IPS-18a (cell line): ENCODE measurements around the gene TNIK.
A peak's percentile ranks its signal among the peaks of the same experiment; 100 is the strongest.

Experiments used
- H3K27ac ChIP-seq: one replicate; pipeline ENCODE4 v1.5.1; 2013; ENCODE audit warnings: low read length
- H3K27me3 ChIP-seq: one replicate; pipeline ENCODE4 v1.6.1; 2013; ENCODE audit warnings: mild to moderate bottlenecking, low read length; ENCODE audit not compliant: control insufficient read depth, insufficient read depth
- H3K36me3 ChIP-seq: one replicate; pipeline ENCODE4 v1.6.1; 2013; ENCODE audit warnings: low read depth, low read length; ENCODE audit not compliant: control insufficient read depth
- H3K4me1 ChIP-seq: one replicate; pipeline ENCODE4 v1.6.1; 2013; ENCODE audit warnings: low read depth, low read length; ENCODE audit not compliant: control insufficient read depth
- H3K4me3 ChIP-seq: one replicate; pipeline ENCODE4 v1.5.1; 2013; ENCODE audit warnings: low read length
- H3K9ac ChIP-seq: one replicate; pipeline ENCODE4 v1.6.1; 2013; ENCODE audit warnings: mild to moderate bottlenecking, low read length, moderate library complexity
- H3K9me3 ChIP-seq: one replicate; pipeline ENCODE4 v1.6.1; 2013; ENCODE audit warnings: low read depth, low read length; ENCODE audit not compliant: control insufficient read depth

TNIK gene

DNA sequence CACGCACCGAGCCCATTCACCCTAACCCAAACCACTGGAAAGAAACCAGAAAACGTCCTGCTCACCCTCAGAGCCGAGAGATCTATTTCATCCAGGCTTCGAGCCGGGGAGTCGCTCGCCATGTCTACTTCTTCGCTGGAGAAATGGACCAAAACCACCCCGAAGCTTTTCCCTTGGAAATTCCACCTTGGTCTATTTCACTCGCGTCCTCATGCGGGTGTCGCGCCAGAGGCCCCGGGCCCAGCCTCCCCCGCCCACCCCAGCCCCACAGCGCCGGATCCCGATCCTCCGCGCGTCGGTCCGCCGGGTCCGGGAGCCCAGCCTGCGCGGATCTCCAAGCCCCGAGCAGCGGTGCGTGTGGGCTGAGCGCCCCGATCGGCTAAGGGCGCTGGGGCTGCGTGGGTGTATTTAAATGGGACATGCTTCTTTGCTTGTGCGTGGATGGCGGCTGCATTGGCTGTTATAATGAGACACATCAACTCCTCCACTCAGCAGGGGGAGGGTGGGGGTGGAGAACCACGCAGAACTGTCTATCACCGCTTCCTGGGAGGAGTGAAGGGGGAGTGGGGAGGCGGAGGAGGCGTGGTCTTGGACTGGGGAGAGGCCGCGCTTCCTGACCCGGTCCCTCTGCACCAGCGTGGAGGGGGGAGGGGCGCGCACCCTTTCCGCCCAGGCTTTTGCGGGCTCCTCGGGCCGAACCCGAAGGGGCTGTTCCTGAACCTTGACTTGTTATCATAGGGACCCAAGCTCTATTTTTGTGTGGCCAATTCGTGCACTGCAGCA lies at the start of gene TNIK:
Gene TNIK (minus strand): TSS at position 464 of the 783 bp plus-strand sequence. CDS start 342 bp downstream, at position 122.
- Histone ChIP-seq H3K4me3 (peak within 1 kb of the TSS; percentile 87), H3K27ac (peak within 1 kb of the TSS; percentile 3), H3K4me1 (peaks cover 41% of the 10 kb centered on the region), H3K9me3 (no peaks in the 10 kb centered on the region), H3K27me3 (peaks cover 13% of the 10 kb centered on the region), H3K36me3 (no peaks in the 10 kb centered on the region), H3K9ac (peak within 1 kb of the TSS; percentile 75)

DNA sequence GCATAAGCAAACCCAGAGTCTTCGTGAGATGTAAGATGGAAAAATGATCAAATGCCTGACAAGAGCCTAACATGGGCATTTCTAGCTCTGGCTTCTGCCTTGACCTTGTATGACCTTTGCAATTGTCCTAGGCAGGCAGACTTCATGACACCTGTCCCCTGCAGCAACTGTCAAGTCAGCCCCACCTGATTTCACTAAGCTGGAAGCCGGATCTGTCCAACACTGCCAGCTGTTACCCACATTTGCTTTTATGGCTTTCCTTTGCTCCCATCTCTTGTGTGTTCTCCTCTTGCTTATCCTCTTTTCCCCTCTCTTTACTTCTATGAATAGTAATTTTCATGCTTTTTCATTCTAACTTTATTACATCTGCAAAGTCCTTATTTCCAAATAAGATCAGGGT lies 48.5 kb upstream of the TNIK start:
- Histone ChIP-seq H3K27me3 (no peaks in the 10 kb centered on the region), H3K27ac (no peak overlapping the region), H3K9ac (no peak overlapping the region), H3K9me3 (no peaks in the 10 kb centered on the region), H3K4me3 (no peak overlapping the region), H3K4me1 (no peaks in the 10 kb centered on the region), H3K36me3 (no peaks in the 10 kb centered on the region)

DNA sequence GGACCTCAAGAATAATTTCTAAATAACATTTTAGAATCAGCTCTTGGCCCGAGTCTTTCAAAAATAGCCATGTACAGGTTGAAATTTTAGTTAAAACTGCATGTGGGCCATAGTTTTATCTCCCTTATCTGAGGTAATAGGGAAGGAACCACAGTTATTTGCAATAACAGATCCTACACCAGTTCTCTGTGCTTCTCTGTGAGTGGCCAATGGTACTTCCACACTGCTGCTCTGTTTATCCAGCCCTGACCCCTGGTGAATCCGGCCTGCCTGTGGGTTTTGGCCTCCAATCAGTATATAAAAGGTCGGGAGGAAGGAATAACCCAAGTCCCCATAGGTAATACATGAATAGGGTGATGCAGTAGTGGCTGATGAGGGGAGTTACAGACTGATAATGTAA lies 48.0 kb upstream of the TNIK start:
- H3K4me1 ChIP-seq, result no peaks in the 10 kb centered on the region
- no peaks in the 10 kb centered on the region for H3K36me3 ChIP-seq
- no peak overlapping the region for H3K27ac ChIP-seq
- H3K9me3 ChIP-seq, result no peaks in the 10 kb centered on the region
- H3K9ac ChIP-seq, result no peak overlapping the region
- no peak overlapping the region for H3K4me3 ChIP-seq
- no peaks in the 10 kb centered on the region for H3K27me3 ChIP-seq

DNA sequence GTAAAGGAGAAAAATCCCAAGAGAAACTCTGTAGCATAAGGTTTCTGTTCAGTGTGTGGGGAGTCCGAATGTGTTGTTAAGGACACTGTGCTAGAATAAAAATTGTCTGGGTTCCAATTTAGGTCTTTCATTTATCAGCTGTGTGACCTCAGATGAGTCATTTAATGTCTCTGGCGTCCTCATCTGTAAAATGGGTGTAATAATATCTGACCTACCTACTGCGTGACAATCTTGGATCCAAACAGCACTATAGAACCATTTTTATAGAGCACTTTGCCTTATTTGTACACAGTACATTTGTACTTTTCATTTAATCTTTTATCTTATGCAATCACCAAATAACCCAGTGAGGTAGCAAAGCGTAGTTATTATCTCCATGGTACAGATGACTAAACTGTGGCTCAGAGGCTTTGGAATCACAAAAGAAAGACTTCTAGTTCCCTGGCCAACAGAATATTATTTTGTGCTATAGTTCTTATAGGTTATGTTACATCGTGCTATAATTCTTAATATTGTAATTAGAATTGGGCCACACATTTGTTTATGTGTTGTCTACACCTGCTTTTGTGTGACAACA lies 46.6 kb upstream of the TNIK start:
- no peak overlapping the region for H3K9ac ChIP-seq
- H3K4me3 ChIP-seq, result no peak overlapping the region
- H3K9me3 ChIP-seq, result no peaks in the 10 kb centered on the region
- H3K4me1 ChIP-seq, result no peaks in the 10 kb centered on the region
- no peaks in the 10 kb centered on the region for H3K27me3 ChIP-seq
- no peak overlapping the region for H3K27ac ChIP-seq
- no peaks in the 10 kb centered on the region for H3K36me3 ChIP-seq

DNA sequence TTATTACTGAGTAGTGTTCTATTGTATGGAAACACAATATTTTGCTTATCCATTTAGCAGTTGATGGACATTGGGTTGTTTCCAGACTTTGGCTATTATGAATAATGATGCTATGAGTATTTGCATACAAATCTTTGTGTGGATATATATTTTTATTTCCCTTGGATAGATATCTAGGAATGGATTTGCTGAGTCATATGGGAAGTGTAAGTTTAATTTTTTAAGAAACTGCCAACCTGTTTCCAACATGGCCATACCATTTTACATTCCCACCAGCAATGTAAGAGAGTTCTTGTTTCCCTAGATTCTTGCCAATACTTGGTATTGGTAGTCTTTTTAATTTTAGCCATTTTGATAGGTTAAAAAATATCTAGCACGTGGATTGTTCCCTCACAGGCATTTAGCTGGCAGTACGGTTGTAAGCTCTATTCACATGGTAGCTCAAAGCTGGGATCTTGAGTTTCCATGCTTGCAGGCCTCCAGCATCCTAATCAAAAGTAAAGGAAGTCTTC lies 45.7 kb upstream of the TNIK start:
- no peak overlapping the region for H3K27ac ChIP-seq
- H3K9me3 ChIP-seq, result no peaks in the 10 kb centered on the region
- H3K9ac ChIP-seq, result no peak overlapping the region
- no peak overlapping the region for H3K4me3 ChIP-seq
- H3K4me1 ChIP-seq, result no peaks in the 10 kb centered on the region
- H3K27me3 ChIP-seq, result no peaks in the 10 kb centered on the region
- no peaks in the 10 kb centered on the region for H3K36me3 ChIP-seq

DNA sequence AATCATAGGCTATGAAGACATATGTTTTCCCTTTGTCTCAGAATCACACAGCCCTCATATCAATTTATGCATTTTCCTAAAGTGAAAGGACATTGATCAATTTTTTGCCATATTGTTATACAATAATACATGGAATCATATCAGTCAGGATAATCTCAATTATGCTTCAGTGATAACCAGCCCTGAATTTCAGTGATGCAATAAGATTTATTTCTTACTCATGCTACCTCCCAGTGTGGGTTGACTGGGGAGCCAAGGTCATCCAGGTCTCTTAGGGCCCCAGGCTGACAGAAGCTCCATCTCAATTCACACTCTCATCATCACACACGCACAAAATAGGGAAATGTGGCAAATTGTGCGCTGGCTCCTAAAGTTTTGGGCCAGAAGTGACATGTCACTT lies 44.2 kb upstream of the TNIK start:
- no peaks in the 10 kb centered on the region for H3K27me3 ChIP-seq

DNA sequence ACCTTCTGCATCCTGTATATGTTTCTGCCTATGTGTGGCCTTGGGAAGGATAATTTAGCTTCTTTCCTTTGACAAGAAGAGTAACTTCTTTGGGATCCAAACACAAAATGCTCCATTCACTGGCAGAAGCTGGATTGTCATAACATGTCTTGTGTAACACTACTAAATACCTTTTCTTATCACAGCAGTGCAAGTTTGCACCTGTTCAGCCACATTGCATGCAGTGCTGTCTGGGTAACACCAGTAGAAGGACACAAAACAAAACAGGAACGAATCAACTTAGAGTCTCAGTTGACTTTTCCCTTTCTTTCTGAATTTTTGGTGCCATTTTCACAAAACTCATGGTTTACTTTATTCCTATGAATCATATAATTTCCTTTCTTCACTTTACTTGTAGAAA lies 43.6 kb upstream of the TNIK start:
- H3K4me1 ChIP-seq, result peaks cover 4% of the 10 kb centered on the region
- H3K36me3 ChIP-seq, result no peaks in the 10 kb centered on the region
- no peaks in the 10 kb centered on the region for H3K27me3 ChIP-seq
- H3K4me3 ChIP-seq, result no peak overlapping the region
- H3K9ac ChIP-seq, result no peak overlapping the region
- H3K27ac ChIP-seq, result no peak overlapping the region
- no peaks in the 10 kb centered on the region for H3K9me3 ChIP-seq

More for the DNA sequence above, 44.2 kb upstream of the TNIK start:
- H3K9ac ChIP-seq, result no peak overlapping the region
- no peaks in the 10 kb centered on the region for H3K9me3 ChIP-seq
- H3K4me3 ChIP-seq, result no peak overlapping the region
- no peaks in the 10 kb centered on the region for H3K4me1 ChIP-seq
- no peaks in the 10 kb centered on the region for H3K36me3 ChIP-seq
- H3K27ac ChIP-seq, result no peak overlapping the region

DNA sequence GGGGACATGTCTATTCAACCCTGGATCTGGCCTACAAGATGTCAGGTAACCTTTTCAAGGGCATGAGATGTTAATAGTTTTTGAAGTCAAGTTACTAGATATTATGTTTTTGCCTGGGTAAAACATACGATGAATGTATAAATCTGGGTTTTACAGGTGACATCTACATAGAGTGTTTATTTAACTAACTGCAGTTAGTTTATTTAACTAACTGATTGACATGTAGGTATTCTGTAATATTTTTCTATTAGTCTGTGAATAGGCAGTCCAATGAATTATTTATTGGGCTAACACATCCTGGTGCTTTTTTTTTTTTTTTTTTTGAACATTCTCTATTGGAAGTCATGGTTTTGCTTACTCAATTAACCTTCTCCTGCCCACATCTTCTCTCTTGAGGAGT lies 38.7 kb upstream of the TNIK start:
- no peaks in the 10 kb centered on the region for H3K27me3 ChIP-seq
- no peaks in the 10 kb centered on the region for H3K36me3 ChIP-seq
- H3K27ac ChIP-seq, result no peak overlapping the region
- H3K9me3 ChIP-seq, result no peaks in the 10 kb centered on the region
- H3K4me3 ChIP-seq, result no peak overlapping the region
- no peak overlapping the region for H3K9ac ChIP-seq
- peaks cover 13% of the 10 kb centered on the region for H3K4me1 ChIP-seq

DNA sequence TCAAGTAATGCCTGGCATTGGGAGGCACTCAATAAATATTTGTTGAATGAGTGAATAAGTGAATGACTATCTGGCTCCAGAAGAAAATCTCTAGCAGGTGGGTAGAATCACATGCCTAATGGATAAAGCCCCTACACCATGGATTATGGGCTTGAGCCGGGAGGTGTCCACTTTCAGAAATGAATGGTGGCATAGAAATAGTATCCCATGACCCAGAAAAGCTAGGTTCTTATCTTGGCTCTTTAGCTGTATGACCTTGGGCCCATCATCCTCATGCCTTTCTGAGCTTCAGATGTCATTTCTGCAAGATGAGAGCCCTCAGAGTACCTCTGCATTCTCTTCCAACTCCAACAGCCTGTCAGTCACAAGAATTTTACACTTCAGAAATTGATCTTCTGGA lies 37.3 kb upstream of the TNIK start:
- no peak overlapping the region for H3K4me3 ChIP-seq
- no peak overlapping the region for H3K9ac ChIP-seq
- no peaks in the 10 kb centered on the region for H3K36me3 ChIP-seq
- no peaks in the 10 kb centered on the region for H3K9me3 ChIP-seq
- H3K27me3 ChIP-seq, result no peaks in the 10 kb centered on the region
- peaks cover 13% of the 10 kb centered on the region for H3K4me1 ChIP-seq
- H3K27ac ChIP-seq, result no peak overlapping the region

DNA sequence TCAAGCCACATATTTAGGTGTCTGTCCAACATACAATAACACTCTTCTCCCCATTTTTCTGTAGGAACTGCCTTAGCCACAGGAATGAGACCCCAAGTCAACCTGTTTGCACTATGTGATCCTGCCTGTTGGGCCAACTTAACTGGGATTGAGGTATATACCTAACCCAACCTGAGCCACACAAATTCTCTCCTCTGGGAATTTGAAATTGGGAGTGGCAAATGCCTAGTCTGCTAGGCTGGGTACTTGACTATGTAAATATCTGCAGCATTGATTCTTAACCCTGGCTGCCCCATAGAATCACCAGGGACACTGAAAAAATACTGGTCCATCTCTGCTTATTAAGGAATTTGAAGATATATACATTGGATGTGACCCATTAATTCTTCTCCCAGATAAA lies 35.2 kb upstream of the TNIK start:
- Histone ChIP-seq H3K36me3 (no peaks in the 10 kb centered on the region), H3K27me3 (no peaks in the 10 kb centered on the region), H3K9me3 (no peaks in the 10 kb centered on the region), H3K4me1 (peaks cover 13% of the 10 kb centered on the region), H3K4me3 (no peak overlapping the region), H3K27ac (no peak overlapping the region), H3K9ac (no peak overlapping the region)

DNA sequence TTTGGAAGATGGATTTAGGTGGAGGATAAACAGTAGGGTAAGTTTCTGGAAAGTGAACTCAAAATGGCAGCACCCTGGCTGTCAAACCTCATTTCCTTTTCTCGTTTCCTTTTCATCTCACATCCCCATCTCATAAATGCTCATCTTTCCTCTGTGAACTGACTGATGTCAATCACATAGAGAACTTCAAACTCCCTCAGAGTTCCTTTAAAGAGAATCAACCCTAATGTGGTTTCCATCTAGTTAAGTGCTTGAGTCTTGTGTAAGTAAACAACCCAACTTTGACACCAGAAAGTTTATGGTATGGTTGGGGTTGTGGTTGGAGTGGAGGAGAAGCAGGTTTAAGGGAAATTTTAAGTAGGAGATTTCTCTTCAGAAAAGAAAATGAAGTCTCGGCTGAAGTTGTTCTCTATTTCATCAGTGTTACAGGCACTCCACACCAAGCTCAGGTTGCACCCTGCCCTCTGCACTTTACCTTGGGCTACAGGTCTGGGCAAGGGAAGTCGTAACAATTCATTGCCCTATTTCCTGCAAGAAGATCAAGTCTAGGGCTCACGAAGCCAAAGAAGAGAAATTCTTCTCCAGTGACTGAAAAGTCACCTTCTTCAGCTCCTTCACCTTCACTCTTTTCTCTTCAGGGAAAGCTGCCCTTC lies 34.4 kb upstream of the TNIK start:
- Histone ChIP-seq H3K27me3 (no peaks in the 10 kb centered on the region), H3K9me3 (no peaks in the 10 kb centered on the region), H3K9ac (no peak overlapping the region), H3K4me3 (no peak overlapping the region), H3K36me3 (no peaks in the 10 kb centered on the region), H3K4me1 (peaks cover 13% of the 10 kb centered on the region), H3K27ac (no peak overlapping the region)
